Measurements from ENCODE around the gene STX11.

- TF ChIP-seq CTCF (IDR thresholded peaks at IDR 0.05) (no peak), POLR2A (IDR thresholded peaks at IDR 0.05) (no peak)
Observed at GRCh38 chr6:144148886-144149285, 1.4 kb upstream of the STX11 start.
